MM.1S (cell line): ENCODE results near the gene CDK11B.
"Not testable (repeated sequence)": the region's sequence is repeated elsewhere in the genome, so short reads cannot be mapped to it uniquely, and the experiment has no call there.

Experiments used
- CTCF ChIP-seq: fragments of 300-600 bp; sonication (generic); IDR thresholded peaks from 2 replicates; pipeline ENCODE4 v1.5.1; 2016; ENCODE audit warnings: antibody characterized with exemption, low read length, mixed read lengths
- EZH2 ChIP-seq: fragments of 300-600 bp; sonication (generic); optimal IDR thresholded peaks from 2 replicates; pipeline ENCODE3; 2017; ENCODE audit warnings: low read depth, mild to moderate bottlenecking, antibody characterized with exemption, low read length, mixed read lengths
- EZH2phosphoT487 ChIP-seq: fragments of 300-600 bp; sonication (generic); IDR thresholded peaks from 2 replicates; pipeline ENCODE4 v1.6.1; 2018; ENCODE audit warnings: antibody characterized with exemption, low read length

DNA sequence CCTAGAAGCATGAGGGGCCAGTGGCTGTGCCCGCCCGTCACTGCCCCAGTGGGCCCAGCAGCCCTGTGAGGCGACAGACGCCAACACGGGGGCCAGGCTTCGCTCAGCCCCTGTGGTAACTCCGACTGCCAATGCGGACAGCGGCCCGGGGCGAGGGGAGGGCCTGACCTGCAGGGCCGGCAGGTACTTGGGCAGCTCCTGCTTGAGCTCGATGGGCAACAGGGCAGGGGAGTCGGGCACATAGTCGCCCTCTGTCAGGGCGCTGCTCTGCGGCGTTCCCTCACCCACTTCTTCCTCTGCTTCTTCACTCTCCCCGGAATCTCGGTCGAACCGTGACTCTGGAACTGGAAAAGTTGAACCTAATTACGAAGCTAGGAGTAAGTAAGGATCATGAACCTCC is 48.4 kb upstream of the CDK11B start:
- TF ChIP-seq CTCF, EZH2, EZH2phosphoT487: not testable (repeated sequence)
